Left lung (tissue), 10 donors: ENCODE measurements around the gene PRKRA. TPM values are rescaled to one million over a fixed set of nuclear protein-coding genes. Genes with fewer than 3 reads are reported as not detected.

ENCODE experiments used
- ATAC-seq: fragments of 200-7000 bp; cut with Tn5 transposase; one replicate; pipeline ENCODE4 v1.9.1; 2020; ENCODE audit warnings: moderate library complexity
- DNase-seq, 4 donors: peaks; one replicate each; pipeline ENCODE4 v3.0.0-alpha.2; 2013 to 2020
- H3K27ac ChIP-seq, 2 donors: fragments of 200-600 bp; sonication (generic) in 1 of 2; one replicate each; pipeline versions ENCODE4 v1.5.0 to v1.8.0; 2020 to 2021
- H3K27me3 ChIP-seq, 2 donors: fragments of 200-600 bp; sonication (generic) in 1 of 2; one replicate each; pipeline versions ENCODE4 v1.5.0 to v1.8.0; 2020 to 2021
- H3K36me3 ChIP-seq, 2 donors: fragments of 200-600 bp; sonication (generic) in 1 of 2; one replicate each; pipeline versions ENCODE4 v1.5.0 to v1.8.0; 2020 to 2021
- H3K4me1 ChIP-seq, 2 donors: fragments of 200-600 bp; one replicate each; pipeline ENCODE4 v1.8.0; 2021
- H3K4me3 ChIP-seq, 2 donors: fragments of 200-600 bp; sonication (generic) in 1 of 2; one replicate each; pipeline versions ENCODE4 v1.5.0 to v1.8.0; 2020 to 2021; ENCODE audit warnings: mild to moderate bottlenecking in 1 of 2
- H3K9me3 ChIP-seq, 2 donors: fragments of 200-600 bp; sonication (generic) in 1 of 2; one replicate each; pipeline versions ENCODE4 v1.5.0 to v1.8.0; 2020 to 2021
- CTCF ChIP-seq, 2 donors: fragments of 200-600 bp; sonication (generic) in 1 of 2; IDR thresholded peaks; one replicate each; pipeline versions ENCODE4 v1.5.0 to v1.8.0; 2021; ENCODE audit warnings: antibody characterized with exemption in 2 of 2
- intact Hi-C, 2 donors: fragments of 100-400 bp; cut with DNase I; formaldehyde crosslinking; loops; one replicate each; pipeline versions ENCODE4 v1.11.2 to v1.14.2; 2022
- polyA plus RNA-seq, 6 donors: library from polyadenylated mRNA; unstranded; fragments of 120-200 nt; gene quantifications; one replicate each; pipeline ENCODE4 v1.2.1, GENCODE V29; 2013; ENCODE audit not compliant: insufficient read length in 6 of 6
- total RNA-seq, 2 donors: library from RNA; stranded (reverse); fragmentation: NEBNext Ultra II Directional; extraction: Animal tissue kit (Norgen Biotek cat#: 25700); gene quantifications; one replicate each; pipeline ENCODE4 v1.2.1, GENCODE V29; 2021
- donor health status: DM: no; HTN: yes; CAD: no.
- donor health status: DM: no; HTN: no; CAD: no.

PRKRA gene
- total and polyA plus RNA-seq, 8 donors, result 45.2 to 83.5 (median 69.0) TPM

GRCh38 chr2:178449700-178450523 lies 1.1 kb downstream of the PRKRA start:
- intact Hi-C loops, result no loop called here
- no peak for ATAC-seq
- H3K4me3 ChIP-seq, result peak overlapping the region; percentile 54 to 81
- H3K27me3 ChIP-seq, result no peaks in the 10 kb centered on the region
- peak in 1 of 4 donors; percentile 33 for DNase-seq
- peaks cover 6 to 32% of the 10 kb centered on the region in 2 donors for H3K4me1 ChIP-seq
- H3K27ac ChIP-seq, result peak overlapping the region; percentile 93 to 96
- H3K36me3 ChIP-seq, result peaks cover 0 to 29% of the 10 kb centered on the region in 2 donors
- TF ChIP-seq CTCF (IDR thresholded peaks at IDR 0.05), result no peak
- no peaks in the 10 kb centered on the region for H3K9me3 ChIP-seq

- no peaks in the 10 kb centered on the region for H3K9me3 ChIP-seq
- no peaks in the 10 kb centered on the region for H3K27me3 ChIP-seq
- no peak for ATAC-seq
- TF ChIP-seq CTCF (IDR thresholded peaks at IDR 0.05), result no peak
- peaks cover 0 to 36% of the 10 kb centered on the region in 2 donors for H3K36me3 ChIP-seq
- DNase-seq, result peak in 1 of 4 donors; percentile 12
- H3K4me1 ChIP-seq, result peaks cover 6 to 32% of the 10 kb centered on the region in 2 donors
- peak overlapping the region in 1 of 2 donors; percentile 81 for H3K4me3 ChIP-seq
- peak overlapping the region in 1 of 2 donors; percentile 96 for H3K27ac ChIP-seq
- intact Hi-C loops, result no loop called here
Observed at GRCh38 chr2:178448968-178449661, 1.9 kb downstream of the PRKRA start.

- H3K36me3 ChIP-seq, result peaks cover 0 to 89% of the 10 kb centered on the region in 2 donors
- no peaks in the 10 kb centered on the region for H3K4me1 ChIP-seq
- TF ChIP-seq CTCF (IDR thresholded peaks at IDR 0.05), result no peak
- no peaks in the 10 kb centered on the region for H3K27me3 ChIP-seq
- H3K9me3 ChIP-seq, result no peaks in the 10 kb centered on the region
- no peak overlapping the region for H3K4me3 ChIP-seq
- DNase-seq (no peak), ATAC-seq (no peak)
- intact Hi-C loops, result no loop called here
- H3K27ac ChIP-seq, result no peak overlapping the region
Observed at GRCh38 chr2:178441426-178441825, 9.5 kb downstream of the PRKRA start.

- Histone ChIP-seq H3K27me3 (no peaks in the 10 kb centered on the region), H3K36me3 (peaks cover 0 to 90% of the 10 kb centered on the region in 2 donors), H3K9me3 (no peaks in the 10 kb centered on the region), H3K4me3 (no peak overlapping the region), H3K4me1 (no peaks in the 10 kb centered on the region), H3K27ac (no peak overlapping the region)
- DNase-seq, result no peak
- no peak for TF ChIP-seq CTCF (IDR thresholded peaks at IDR 0.05)
- intact Hi-C loops, result no loop called here
- no peak for ATAC-seq
Observed at GRCh38 chr2:178436662-178437061, 14.3 kb downstream of the PRKRA start.

- H3K4me3 ChIP-seq, result no peak overlapping the region
- ATAC-seq, result no peak
- no peaks in the 10 kb centered on the region for H3K27me3 ChIP-seq
- H3K4me1 ChIP-seq, result no peaks in the 10 kb centered on the region
- no peak overlapping the region for H3K27ac ChIP-seq
- intact Hi-C loops, result no loop called here
- TF ChIP-seq CTCF (IDR thresholded peaks at IDR 0.05), result no peak
- H3K9me3 ChIP-seq, result peaks cover 0 to 4% of the 10 kb centered on the region in 2 donors
- DNase-seq, result no peak
- peaks cover 0 to 80% of the 10 kb centered on the region in 2 donors for H3K36me3 ChIP-seq
Observed at GRCh38 chr2:178429336-178429735, 21.6 kb downstream of the PRKRA start.
